Measurements from ENCODE around the gene KPNA6. TPM values are rescaled to one million over a fixed set of nuclear protein-coding genes. Genes with fewer than 3 reads are reported as not detected.

Gene KPNA6
- total RNA-seq, 1 experiment from 2014 or later, result 114 TPM

DNA sequence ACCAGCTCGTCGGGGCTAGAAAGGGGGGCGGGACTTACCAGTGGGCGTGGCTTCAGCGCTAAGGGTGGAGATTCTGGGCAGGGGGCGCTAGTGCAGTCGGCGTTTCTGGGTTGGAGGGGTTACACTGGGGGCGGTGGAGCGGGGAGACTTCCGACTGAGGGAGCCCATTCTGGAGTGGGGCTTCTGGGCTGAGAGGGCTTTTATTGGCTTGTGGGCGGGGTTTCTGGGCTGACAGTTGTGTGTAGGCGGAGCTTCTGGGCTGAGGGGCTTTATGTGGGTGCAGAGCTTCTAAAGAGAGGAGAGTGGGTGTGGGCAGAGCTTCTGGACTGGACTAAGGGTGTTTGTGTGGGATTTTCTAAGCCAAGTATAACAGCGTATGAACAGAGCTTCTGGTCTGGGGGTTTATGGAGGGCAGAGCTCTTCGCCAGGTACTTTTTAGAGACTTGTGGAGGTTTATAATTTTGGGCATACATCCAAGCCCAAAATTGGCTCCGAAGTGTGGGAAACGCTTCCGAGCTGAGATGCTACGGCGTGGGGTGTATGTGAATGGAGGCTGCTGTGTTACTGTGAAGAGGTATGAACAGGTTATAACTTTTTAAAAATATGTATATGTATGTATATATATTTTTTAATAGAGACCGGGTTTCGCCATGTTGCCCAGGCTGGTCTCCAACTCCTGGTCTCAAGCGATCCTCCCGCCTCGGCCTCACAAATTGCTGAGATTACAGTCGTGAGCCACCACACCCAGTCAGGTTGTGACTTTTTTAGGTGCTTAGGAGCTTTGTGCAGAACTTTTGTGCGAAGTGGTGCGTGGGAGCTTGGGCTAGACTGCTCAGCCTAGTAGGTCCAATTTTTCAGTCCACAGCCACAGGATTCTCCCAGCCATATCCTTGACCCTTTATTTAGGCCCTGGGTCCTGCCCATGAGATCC lies 34.3 kb upstream of the KPNA6 start:
- WGBS (ENCODE audit: extremely low coverage, insufficient read length, low lambda C conversion rate), result no CpG with 5 or more reads among the region's 28 CpGs
- no peak overlapping the region for H2BK20ac ChIP-seq (ENCODE audit: low read depth, low read length, poor library complexity, severe bottlenecking)
- peak overlapping the region; percentile 28 to 50 (median 43); a peak in 5 of 7 replicates for H3K27ac Mint-ChIP-seq
- H3K4me3 Mint-ChIP-seq, result peak overlapping the region; percentile 86 to 92
- H3K79me1 ChIP-seq (ENCODE audit: insufficient read depth, low read depth, low read length, poor library complexity, severe bottlenecking), result no peaks in the 10 kb centered on the region
- H4K5ac ChIP-seq (ENCODE audit: insufficient read length, low read depth, low read length), result no peak overlapping the region
- H3K4ac ChIP-seq (ENCODE audit: low read depth, low read length), result no peak overlapping the region
- H2BK15ac ChIP-seq (ENCODE audit: low read depth, low read length), result no peak overlapping the region
- H3K4me2 ChIP-seq (ENCODE audit: insufficient read depth, insufficient read length, low read length), result peak overlapping the region; percentile 84
- H4K8ac ChIP-seq (replicated peaks; ENCODE audit: insufficient read length, low read depth, low read length), result no peak overlapping the region
- no peak overlapping the region for H3K56ac ChIP-seq (ENCODE audit: insufficient read length, low read depth, low read length)
- H4K20me1 ChIP-seq (ENCODE audit: control insufficient read depth, insufficient read depth, insufficient read length), result no peaks in the 10 kb centered on the region
- H3K79me2 ChIP-seq (ENCODE audit: insufficient read depth, low read length), result no peaks in the 10 kb centered on the region; the same call in 1 of the 2 replicates
- no peak overlapping the region for H2BK5ac ChIP-seq (ENCODE audit: insufficient read length, low read length)
- TF ChIP-seq, protein P1, sequence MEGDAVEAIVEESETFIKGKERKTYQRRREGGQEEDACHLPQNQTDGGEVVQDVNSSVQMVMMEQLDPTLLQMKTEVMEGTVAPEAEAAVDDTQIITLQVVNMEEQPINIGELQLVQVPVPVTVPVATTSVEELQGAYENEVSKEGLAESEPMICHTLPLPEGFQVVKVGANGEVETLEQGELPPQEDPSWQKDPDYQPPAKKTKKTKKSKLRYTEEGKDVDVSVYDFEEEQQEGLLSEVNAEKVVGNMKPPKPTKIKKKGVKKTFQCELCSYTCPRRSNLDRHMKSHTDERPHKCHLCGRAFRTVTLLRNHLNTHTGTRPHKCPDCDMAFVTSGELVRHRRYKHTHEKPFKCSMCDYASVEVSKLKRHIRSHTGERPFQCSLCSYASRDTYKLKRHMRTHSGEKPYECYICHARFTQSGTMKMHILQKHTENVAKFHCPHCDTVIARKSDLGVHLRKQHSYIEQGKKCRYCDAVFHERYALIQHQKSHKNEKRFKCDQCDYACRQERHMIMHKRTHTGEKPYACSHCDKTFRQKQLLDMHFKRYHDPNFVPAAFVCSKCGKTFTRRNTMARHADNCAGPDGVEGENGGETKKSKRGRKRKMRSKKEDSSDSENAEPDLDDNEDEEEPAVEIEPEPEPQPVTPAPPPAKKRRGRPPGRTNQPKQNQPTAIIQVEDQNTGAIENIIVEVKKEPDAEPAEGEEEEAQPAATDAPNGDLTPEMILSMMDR (conservative IDR thresholded peaks at IDR 0.05), result peak; percentile 60; the same call in 2 of the 3 replicates
- H3K27ac ChIP-seq (ENCODE audit: insufficient read length, low read depth, low read length), result no peak overlapping the region
- no peak overlapping the region for H2AFZ ChIP-seq (ENCODE audit: low read length)
- H3K9me3 ChIP-seq (ENCODE audit: control insufficient read depth, low read depth, low read length), result no peaks in the 10 kb centered on the region
- no peak overlapping the region for H2BK120ac ChIP-seq (ENCODE audit: low read depth, low read length, poor library complexity, severe bottlenecking)
- H3K9me3 Mint-ChIP-seq, result no peaks in the 10 kb centered on the region
- H3K14ac ChIP-seq (ENCODE audit: insufficient read depth, low read length), result no peak overlapping the region
- no peak overlapping the region for H4K91ac ChIP-seq (ENCODE audit: insufficient read length, low read depth, low read length)
- H3K9ac ChIP-seq (ENCODE audit: extremely low read depth, insufficient read length, low read length), result no peak overlapping the region
- peaks cover 9% of the 10 kb centered on the region for H3K23me2 ChIP-seq (ENCODE audit: insufficient read length, low read depth, low read length, poor library complexity, severe bottlenecking)
- no peak overlapping the region for H2BK12ac ChIP-seq (ENCODE audit: insufficient read length, low read depth, low read length)
- H3T11ph ChIP-seq (ENCODE audit: low read length), result no peak overlapping the region
- peaks cover 4% of the 10 kb centered on the region; the same call in 1 of the 2 replicates for H3K4me1 ChIP-seq (ENCODE audit: insufficient read depth, low read length)
- H3K27me3 ChIP-seq (ENCODE audit: insufficient read depth, low read length), result no peaks in the 10 kb centered on the region
- H3K27me3 Mint-ChIP-seq (ENCODE audit: low read depth), result peaks cover 11% of the 10 kb centered on the region
- H3K36me3 Mint-ChIP-seq (ENCODE audit: insufficient read depth in 1 of 3, low read depth in 3 of 3), result peaks cover 16 to 40% (median 31%) of the 10 kb centered on the region in 3 experiments
- peaks cover 22 to 23% of the 10 kb centered on the region in 2 experiments for H3K4me1 Mint-ChIP-seq
- no peak overlapping the region for H3K23ac ChIP-seq (ENCODE audit: insufficient read length, low read depth, low read length)
- DNase-seq, result peak; percentile 98
- no peak overlapping the region for H3K18ac ChIP-seq (ENCODE audit: insufficient read length, low read depth, low read length)
- no peak overlapping the region for H2AK5ac ChIP-seq (ENCODE audit: insufficient read length, low read length)

Measured in H9 (cell line).